Motor neuron (in vitro differentiated cells): ENCODE data around the gene PROX2. TPM values are rescaled to one million over a fixed set of nuclear protein-coding genes. Genes with fewer than 3 reads are reported as not detected.

Experiments used
- ATAC-seq, 8 experiments: fragments of 200-7000 bp; cut with Tn5 transposase; replicated peaks in 6 of 8; 2 replicates each; pipeline ENCODE4 v1.8.0; 2021; ENCODE audit warnings: mild to moderate bottlenecking in 8 of 8, moderate library complexity in 8 of 8
- H3K27ac ChIP-seq, 2 donors: fragments of 250-450 bp; sonication (Bioruptor Pico); 2 replicates each; pipeline ENCODE4 v1.9.0; 2021; ENCODE audit warnings: antibody characterized with exemption in 2 of 2, mild to moderate bottlenecking in 2 of 2, moderate library complexity in 1 of 2
- H3K4me1 ChIP-seq, 2 donors: fragments of 250-450 bp; sonication (Bioruptor Pico); replicated peaks in 1 of 2; 2 replicates each; pipeline ENCODE4 v1.6.1; 2021; ENCODE audit warnings: antibody characterized with exemption in 2 of 2, mild to moderate bottlenecking in 2 of 2, moderate library complexity in 1 of 2
- H3K4me3 ChIP-seq, 5 donors: fragments of 250-450 bp; sonication (Bioruptor Pico); 2 replicates each; pipeline ENCODE4 v1.9.0; 2021; ENCODE audit warnings: antibody characterized with exemption in 5 of 5, mild to moderate bottlenecking in 5 of 5, moderate library complexity in 4 of 5
- WGBS, 10 experiments: fragments of 450-650 bp; shearing (Covaris generic); methylation state at CpG; one replicate each; pipeline ENCODE4 v1.0.0; 2022; 5-methylcytosine and 5-hydroxymethylcytosine counted together
- in situ Hi-C, 9 experiments: fragments of 400-800 bp; cut with MboI; loops; one replicate each; pipeline ENCODE4 v1.15.0; 2021; ENCODE audit warnings: low sequenced_read_pairs in 9 of 9, low pct_unique_long_range_greater_than_20kb in 2 of 9; ENCODE audit not compliant: unreplicated experiment in 9 of 9
- total RNA-seq, 8 experiments: library from RNA; unstranded; fragments of 300-600 nt; gene quantifications; 2 replicates each; pipeline versions ENCODE4 v1.2.3 to v1.2.4, GENCODE V29; 2022

Gene PROX2
- total RNA-seq, 8 experiments from 2014 or later = 0.29 to 2.4 (median 0.90) TPM

DNA sequence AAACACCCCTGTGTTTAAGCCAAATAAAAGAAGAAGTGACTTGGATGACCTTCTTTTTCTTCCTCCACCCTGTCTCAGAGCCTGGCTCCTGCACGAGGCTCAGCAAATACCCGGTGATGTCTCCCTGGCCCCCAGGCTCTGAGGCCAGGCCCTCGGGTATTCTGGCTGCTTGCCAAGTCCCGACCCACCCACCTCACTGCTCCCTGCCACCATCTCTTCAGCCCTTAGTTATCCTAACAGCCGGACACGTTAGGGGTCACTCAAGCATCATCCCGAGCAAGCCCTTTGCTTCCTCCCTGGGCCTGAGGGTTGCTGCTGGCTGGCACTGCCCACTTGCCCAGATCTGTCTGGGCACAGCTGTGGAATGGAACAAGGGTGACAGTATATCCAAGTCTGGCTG lies 39.9 kb upstream of the PROX2 start:
- in situ Hi-C loops = loop anchor here in 3 of 9 experiments (25.0 kb wide), 1 partner anchor 171 kb away; no protein-coding TSS in a partner anchor
- Histone ChIP-seq H3K4me3 (no peak overlapping the region), H3K4me1 (no peaks in the 10 kb centered on the region), H3K27ac (no peak overlapping the region)
- 0 to 100% (median 48%) methylated on average over 1 to 7 of the region's 7 CpGs; no CpG with 5 or more reads in 4 of the 10 experiments for WGBS, 10 experiments
- no peak for ATAC-seq

DNA sequence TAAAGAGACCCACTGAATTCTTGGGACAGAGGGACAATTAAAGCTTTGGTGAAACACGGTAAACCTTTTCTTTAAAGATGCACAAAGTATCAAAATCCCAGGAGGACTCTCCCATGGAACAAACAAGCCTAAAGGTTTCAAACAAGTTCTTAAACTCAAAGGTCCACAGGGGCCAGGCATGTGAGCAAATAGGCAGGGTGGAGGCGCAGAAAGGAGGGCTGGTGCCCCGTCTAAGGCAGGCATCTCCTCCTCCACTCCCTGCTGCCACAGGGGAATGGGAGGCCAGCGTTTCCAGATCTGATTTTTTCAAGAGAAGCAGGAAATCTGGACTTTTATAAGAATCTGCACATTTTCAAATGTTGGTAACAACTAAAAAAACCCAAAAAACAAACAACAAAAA lies 39.5 kb upstream of the PROX2 start:
- ATAC-seq = no peak
- H3K27ac ChIP-seq = no peak overlapping the region
- no peak overlapping the region for H3K4me3 ChIP-seq
- 20 to 91% (median 72%) methylated on average over 1 to 4 of the region's 4 CpGs; no CpG with 5 or more reads in 2 of the 10 experiments for WGBS, 10 experiments
- H3K4me1 ChIP-seq = no peaks in the 10 kb centered on the region
- in situ Hi-C loops = loop anchor here in 3 of 9 experiments (25.0 kb wide), 1 partner anchor 172 kb away; no protein-coding TSS in a partner anchor

DNA sequence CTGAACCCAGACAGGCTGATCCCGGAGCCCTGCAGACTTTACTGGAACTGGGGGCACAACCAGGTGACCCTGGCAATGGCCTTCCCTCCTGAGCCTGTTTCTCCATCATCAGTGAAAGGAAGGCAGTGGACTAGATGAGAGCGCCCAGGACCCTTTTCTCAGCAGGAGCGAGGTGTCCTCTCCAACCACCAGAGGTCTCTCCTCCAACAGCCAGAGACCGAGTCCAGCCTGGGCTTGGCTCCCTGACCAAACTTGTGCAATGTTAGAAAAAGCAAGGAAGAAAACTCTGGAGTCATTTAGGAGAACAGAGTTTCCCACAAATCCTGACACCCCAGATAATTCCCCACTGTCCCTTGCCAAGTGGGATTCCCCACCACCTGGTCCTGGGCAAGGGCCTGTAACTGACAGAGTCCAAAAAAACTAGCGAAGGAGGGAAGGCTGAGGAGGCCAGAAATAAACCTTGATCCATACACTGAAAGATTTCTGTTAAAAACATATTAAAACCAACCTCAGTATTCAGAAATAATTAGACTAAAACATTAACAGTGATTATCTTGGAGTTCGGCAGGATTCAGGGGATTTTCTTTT lies 38.1 kb upstream of the PROX2 start:
- Histone ChIP-seq H3K4me3 (no peak overlapping the region), H3K4me1 (no peaks in the 10 kb centered on the region), H3K27ac (no peak overlapping the region)
- 0 to 86% (median 38%) methylated on average over 1 to 3 of the region's 6 CpGs; no CpG with 5 or more reads in 3 of the 10 experiments for WGBS, 10 experiments
- in situ Hi-C loops = loop anchor here in 3 of 9 experiments (25.0 kb wide), 1 partner anchor 173 kb away; no protein-coding TSS in a partner anchor
- peak; percentile 56 to 84 (median 74) for ATAC-seq

DNA sequence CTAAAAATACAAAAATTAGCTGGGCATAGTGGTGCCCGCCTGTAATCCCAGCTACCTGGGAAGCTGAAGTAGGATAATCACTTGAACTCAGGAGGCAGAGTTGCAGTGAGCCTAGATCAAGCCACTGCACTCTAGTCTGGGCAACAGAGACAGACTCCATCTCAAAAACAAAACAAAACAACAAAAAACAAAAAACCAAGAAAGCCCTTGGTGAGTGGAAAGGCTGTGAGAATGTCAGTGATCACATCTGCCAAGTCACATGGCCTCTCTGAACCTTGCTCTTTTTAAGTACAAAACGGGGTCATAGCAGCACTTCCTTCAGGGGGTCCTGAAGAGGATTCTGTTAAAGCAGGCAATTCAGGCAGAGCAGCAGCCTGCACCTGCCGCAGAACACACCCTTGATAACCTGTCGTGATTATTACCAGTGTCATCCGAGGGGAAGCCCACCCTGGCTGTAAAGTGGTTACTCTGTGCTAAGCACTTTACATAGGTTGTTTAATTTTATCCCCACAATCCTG lies 37.5 kb upstream of the PROX2 start:
- no peak for ATAC-seq
- 20 to 100% (median 61%) methylated on average over 1 to 5 of the region's 5 CpGs; no CpG with 5 or more reads in 5 of the 10 experiments for WGBS, 10 experiments
- in situ Hi-C loops = loop anchor here in 3 of 9 experiments (25.0 kb wide), 1 partner anchor 174 kb away; no protein-coding TSS in a partner anchor

DNA sequence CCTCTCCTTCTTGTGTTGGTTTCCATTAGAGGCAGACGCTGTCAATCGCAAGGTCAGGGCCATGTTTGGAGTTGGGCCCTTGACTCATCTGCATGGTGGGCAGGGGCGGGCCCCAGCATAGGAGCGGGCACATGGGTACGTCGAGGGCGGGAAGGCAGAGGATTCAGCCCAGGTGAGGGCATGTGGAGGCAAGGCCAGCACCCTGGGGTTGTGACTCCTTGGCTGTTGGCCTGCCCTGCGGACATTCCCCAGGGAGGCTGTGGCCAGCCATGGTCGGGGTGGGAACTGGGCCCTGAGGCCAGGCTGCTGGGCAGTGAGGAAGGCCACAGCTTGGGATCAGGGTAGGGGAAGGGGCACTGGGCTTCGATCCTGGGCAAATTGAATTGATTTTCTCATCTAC lies 36.9 kb upstream of the PROX2 start:
- no peaks in the 10 kb centered on the region for H3K4me1 ChIP-seq
- 43 to 100% (median 100%) methylated on average over 1 to 7 of the region's 10 CpGs; no CpG with 5 or more reads in 6 of the 10 experiments for WGBS, 10 experiments
- H3K4me3 ChIP-seq = no peak overlapping the region
- no peak for ATAC-seq
- H3K27ac ChIP-seq = no peak overlapping the region
- in situ Hi-C loops = loop anchor here in 3 of 9 experiments (25.0 kb wide), 1 partner anchor 174 kb away; no protein-coding TSS in a partner anchor

More for the DNA sequence above, 37.5 kb upstream of the PROX2 start:
- no peak overlapping the region for H3K27ac ChIP-seq
- H3K4me1 ChIP-seq = no peaks in the 10 kb centered on the region
- H3K4me3 ChIP-seq = no peak overlapping the region

DNA sequence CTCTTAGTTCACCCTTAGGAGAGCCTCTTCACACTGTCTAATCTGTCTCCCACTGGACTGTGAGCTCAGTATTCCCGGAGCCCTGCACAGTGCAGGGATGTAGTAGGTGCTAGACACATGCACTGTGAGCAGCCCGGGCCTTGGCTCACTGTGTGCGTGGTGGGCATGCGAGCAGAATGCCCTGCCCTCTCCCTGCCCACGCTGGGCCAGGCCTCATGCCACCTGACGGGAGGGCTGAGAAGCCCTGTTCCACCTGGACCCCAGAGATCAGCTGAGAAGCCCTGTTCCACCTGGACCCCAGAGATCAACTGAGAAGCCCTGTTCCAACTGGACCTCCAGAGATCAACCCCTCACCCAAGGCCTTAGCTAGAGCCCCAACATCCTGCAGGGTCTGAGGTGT lies 36.2 kb upstream of the PROX2 start:
- in situ Hi-C loops = loop anchor here in 3 of 9 experiments (25.0 kb wide), 1 partner anchor 175 kb away; no protein-coding TSS in a partner anchor
- WGBS, 10 experiments = 89 to 100% methylated on average over 1 to 3 of the region's 6 CpGs; no CpG with 5 or more reads in 8 of the 10 experiments
- ATAC-seq = no peak
- Histone ChIP-seq H3K27ac (no peak overlapping the region), H3K4me3 (no peak overlapping the region), H3K4me1 (no peaks in the 10 kb centered on the region)

DNA sequence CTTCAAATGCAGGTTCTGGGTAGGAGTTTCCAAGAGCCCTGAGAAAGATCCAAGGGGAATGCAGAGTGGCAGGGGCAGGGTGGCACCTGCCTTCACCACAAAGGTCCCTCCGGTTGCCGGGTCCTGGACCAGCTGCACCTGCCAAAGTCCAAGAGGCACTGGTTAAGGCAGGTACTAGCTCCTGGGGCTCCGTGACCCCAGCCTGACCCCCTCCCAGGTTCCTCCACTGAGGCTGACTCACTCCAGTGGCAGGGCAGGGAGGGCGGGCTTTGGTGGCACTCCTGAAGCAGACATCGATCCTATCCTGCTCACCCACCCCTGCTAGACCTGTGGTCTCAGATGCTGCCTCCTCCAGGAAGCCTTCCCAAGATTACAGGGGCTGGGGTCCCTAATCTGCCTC lies 35.8 kb upstream of the PROX2 start:
- H3K4me1 ChIP-seq = no peaks in the 10 kb centered on the region
- no peak for ATAC-seq
- 80 to 82% methylated on average over 1 to 5 of the region's 5 CpGs; no CpG with 5 or more reads in 8 of the 10 experiments for WGBS, 10 experiments
- no peak overlapping the region for H3K27ac ChIP-seq
- H3K4me3 ChIP-seq = no peak overlapping the region
- in situ Hi-C loops = loop anchor here in 3 of 9 experiments (25.0 kb wide), 1 partner anchor 176 kb away; no protein-coding TSS in a partner anchor

DNA sequence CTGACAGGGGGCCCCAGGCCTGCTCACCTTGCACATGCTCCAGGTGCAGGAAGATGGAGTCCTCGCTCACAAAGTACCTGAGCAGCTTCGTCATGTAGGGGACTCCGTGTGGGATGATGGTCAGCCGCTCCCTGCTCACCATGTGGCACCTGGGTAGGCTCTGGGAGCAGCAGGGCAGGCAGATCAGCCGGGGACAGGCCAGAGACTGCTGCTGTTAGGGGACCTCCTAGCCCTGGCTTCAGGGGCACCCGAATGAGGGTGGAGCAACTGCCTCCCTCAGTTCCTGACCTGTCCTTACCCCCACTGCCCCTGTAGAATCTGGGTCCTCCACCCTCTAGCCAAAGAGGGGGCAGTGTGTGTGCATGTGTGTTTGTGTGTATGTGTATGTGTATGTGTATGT lies 35.3 kb upstream of the PROX2 start:
- no peak for ATAC-seq
- no peaks in the 10 kb centered on the region for H3K4me1 ChIP-seq
- no peak overlapping the region for H3K4me3 ChIP-seq
- 100% methylated on average over 1 of the region's 6 CpGs; no CpG with 5 or more reads in 9 of the 10 experiments for WGBS, 10 experiments
- in situ Hi-C loops = loop anchor here in 3 of 9 experiments (25.0 kb wide), 1 partner anchor 176 kb away; no protein-coding TSS in a partner anchor
- H3K27ac ChIP-seq = no peak overlapping the region

DNA sequence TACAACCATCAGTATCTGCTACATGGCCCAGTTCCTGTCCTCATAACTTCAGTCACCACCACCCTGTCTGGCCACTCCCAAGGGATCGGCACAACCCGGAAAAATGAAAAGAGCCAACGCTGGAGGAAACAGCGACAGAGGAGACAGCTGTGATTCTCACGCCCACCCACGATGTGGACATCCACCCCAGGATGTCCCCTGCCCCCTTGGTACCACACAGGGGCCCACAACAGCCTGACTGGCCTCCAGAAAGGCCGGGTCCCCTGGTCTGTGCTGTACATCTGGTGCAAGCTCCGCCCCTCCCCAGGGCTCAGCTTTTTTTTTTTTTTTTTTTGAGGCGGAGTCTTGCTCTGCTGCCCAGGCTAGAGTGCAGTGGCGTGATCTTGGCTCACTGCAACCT lies 34.6 kb upstream of the PROX2 start:
- in situ Hi-C loops = loop anchor here in 3 of 9 experiments (25.0 kb wide), 1 partner anchor 177 kb away; no protein-coding TSS in a partner anchor
- no peak overlapping the region for H3K4me3 ChIP-seq
- no peak overlapping the region for H3K27ac ChIP-seq
- peak in 3 of 8 experiments; percentile 12 to 43 (median 38) for ATAC-seq
- H3K4me1 ChIP-seq = no peaks in the 10 kb centered on the region
- 6 to 100% (median 47%) methylated on average over 1 to 8 of the region's 10 CpGs; no CpG with 5 or more reads in 4 of the 10 experiments for WGBS, 10 experiments

DNA sequence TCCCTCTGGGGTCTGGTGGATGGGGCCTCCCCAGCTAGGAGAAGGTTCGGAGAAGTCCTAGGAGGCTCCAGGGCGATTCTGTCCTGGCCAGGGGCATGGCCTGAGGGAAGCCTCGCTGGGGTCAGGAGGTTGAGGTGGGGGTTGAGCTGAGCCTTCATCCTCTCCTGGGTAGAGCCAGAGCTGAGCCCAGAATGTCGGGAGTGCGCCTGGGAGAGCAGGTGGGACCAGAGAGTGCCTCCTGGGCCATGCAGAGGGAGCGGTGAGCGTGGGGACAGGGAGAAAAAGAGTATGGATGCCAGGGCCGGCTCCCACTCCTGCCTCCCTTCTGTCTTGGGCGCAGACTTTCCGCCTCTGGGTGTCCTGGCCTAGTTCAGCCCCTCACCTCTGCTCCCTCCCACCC lies 34.0 kb upstream of the PROX2 start:
- ATAC-seq = no peak
- H3K27ac ChIP-seq = no peak overlapping the region
- WGBS, 10 experiments = 95 to 100% (median 97%) methylated on average over 3 to 5 of the region's 10 CpGs; no CpG with 5 or more reads in 7 of the 10 experiments
- no peaks in the 10 kb centered on the region for H3K4me1 ChIP-seq
- in situ Hi-C loops = loop anchor here in 3 of 9 experiments (25.0 kb wide), 1 partner anchor 177 kb away; no protein-coding TSS in a partner anchor
- no peak overlapping the region for H3K4me3 ChIP-seq

DNA sequence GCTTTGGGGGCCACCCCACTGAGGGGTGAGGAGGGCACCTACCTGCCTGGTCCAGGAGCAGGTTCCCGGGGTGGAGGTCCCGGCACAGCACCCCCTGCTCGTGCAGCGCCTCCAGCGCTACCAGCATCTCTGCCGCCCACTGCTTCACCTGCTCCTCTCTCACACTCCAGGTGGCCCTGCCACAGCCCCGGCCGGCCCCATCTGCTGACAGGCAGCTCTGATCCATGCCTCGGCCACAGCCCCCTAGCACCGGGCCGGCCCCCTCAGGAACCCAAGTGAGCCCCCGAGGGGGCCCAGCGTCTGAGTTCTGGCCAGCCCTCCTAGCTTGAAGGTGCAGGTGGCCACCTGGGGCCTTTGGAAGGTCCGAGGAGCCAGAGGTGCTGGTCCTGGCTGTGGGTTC lies 33.6 kb upstream of the PROX2 start:
- Histone ChIP-seq H3K27ac (no peak overlapping the region), H3K4me1 (no peaks in the 10 kb centered on the region), H3K4me3 (no peak overlapping the region)
- 60% methylated on average over 2 of the region's 14 CpGs; no CpG with 5 or more reads in 9 of the 10 experiments for WGBS, 10 experiments
- peak in 1 of 8 experiments; percentile 8 for ATAC-seq
- in situ Hi-C loops = loop anchor here in 3 of 9 experiments (25.0 kb wide), 1 partner anchor 178 kb away; no protein-coding TSS in a partner anchor

DNA sequence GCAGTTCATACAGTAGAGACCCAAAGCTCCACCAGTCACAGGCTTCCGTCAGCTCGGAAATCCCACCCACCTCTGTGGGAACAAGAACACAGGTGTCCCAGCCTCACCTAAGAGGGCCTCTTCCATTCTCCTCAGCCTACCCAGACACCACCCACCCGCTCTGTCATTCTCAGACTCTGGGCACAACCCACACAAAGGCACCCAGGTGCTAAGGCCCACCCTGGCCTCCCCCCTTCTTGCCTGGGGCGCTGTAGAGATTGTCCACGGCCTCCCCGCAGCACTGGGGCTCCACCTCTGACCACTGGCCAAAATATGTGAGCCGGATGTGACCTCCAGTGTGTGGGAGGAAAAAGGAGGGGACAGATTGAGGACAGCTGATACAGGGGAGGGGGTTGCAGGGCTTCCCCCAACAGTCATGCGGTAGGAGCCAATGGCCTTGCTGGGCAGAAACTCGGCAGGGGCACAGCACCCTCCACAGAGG lies 33.0 kb upstream of the PROX2 start:
- H3K4me1 ChIP-seq = no peaks in the 10 kb centered on the region
- no peak overlapping the region for H3K27ac ChIP-seq
- 83 to 100% (median 92%) methylated on average over 1 to 2 of the region's 9 CpGs; no CpG with 5 or more reads in 7 of the 10 experiments for WGBS, 10 experiments
- in situ Hi-C loops = loop anchor here in 3 of 9 experiments (25.0 kb wide), 1 partner anchor 178 kb away; no protein-coding TSS in a partner anchor
- no peak overlapping the region for H3K4me3 ChIP-seq
- ATAC-seq = peak in 2 of 8 experiments; percentile 4 to 10

DNA sequence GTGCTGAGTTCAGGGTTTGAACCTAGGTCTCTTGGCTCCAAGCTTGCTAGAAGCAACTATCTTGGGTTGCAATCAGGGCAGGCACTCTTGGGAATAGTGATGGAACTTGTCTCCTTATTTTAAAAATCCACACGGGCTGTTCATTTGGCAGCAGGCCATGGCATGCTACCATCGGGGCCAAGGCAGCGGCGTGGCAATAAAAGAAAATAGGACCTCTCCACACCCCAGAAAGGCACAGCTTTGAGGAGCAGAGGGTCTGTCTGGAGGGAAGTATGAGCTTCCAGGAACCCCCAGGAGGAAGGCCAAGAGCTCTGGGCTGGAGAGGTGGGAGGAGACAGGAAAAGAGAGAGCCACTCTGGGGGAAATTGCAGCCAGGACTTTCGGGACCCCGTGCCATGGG lies 31.8 kb upstream of the PROX2 start:
- ATAC-seq = no peak
- H3K4me3 ChIP-seq = no peak overlapping the region
- WGBS, 10 experiments = 0 to 100% (median 80%) methylated on average over 1 to 4 of the region's 6 CpGs; no CpG with 5 or more reads in 3 of the 10 experiments
- H3K4me1 ChIP-seq = no peaks in the 10 kb centered on the region
- in situ Hi-C loops = loop anchor here in 3 of 9 experiments (25.0 kb wide), 1 partner anchor 180 kb away; no protein-coding TSS in a partner anchor
- no peak overlapping the region for H3K27ac ChIP-seq
